IPS-15b (cell line): ENCODE results near the gene NOCT.

Source experiments
- H3K27me3 ChIP-seq: one replicate; pipeline ENCODE4 v1.6.1; 2013; ENCODE audit warnings: low read length; ENCODE audit not compliant: control insufficient read depth, insufficient read depth
- H3K36me3 ChIP-seq: one replicate; pipeline ENCODE4 v1.6.1; 2013; ENCODE audit warnings: low read length; ENCODE audit not compliant: control insufficient read depth, insufficient read depth
- H3K4me1 ChIP-seq: one replicate; pipeline ENCODE4 v1.6.1; 2013; ENCODE audit warnings: mild to moderate bottlenecking, low read length; ENCODE audit not compliant: control insufficient read depth, insufficient read depth
- H3K4me3 ChIP-seq: one replicate; pipeline ENCODE4 v1.5.1; 2013; ENCODE audit warnings: low read depth, low read length
- H3K9ac ChIP-seq: one replicate; pipeline ENCODE4 v1.6.1; 2013; ENCODE audit warnings: low read depth, mild to moderate bottlenecking, low read length
- H3K9me3 ChIP-seq: one replicate; pipeline ENCODE4 v1.6.1; 2013; ENCODE audit warnings: mild to moderate bottlenecking, low read length; ENCODE audit not compliant: control insufficient read depth, insufficient read depth

NOCT gene

DNA sequence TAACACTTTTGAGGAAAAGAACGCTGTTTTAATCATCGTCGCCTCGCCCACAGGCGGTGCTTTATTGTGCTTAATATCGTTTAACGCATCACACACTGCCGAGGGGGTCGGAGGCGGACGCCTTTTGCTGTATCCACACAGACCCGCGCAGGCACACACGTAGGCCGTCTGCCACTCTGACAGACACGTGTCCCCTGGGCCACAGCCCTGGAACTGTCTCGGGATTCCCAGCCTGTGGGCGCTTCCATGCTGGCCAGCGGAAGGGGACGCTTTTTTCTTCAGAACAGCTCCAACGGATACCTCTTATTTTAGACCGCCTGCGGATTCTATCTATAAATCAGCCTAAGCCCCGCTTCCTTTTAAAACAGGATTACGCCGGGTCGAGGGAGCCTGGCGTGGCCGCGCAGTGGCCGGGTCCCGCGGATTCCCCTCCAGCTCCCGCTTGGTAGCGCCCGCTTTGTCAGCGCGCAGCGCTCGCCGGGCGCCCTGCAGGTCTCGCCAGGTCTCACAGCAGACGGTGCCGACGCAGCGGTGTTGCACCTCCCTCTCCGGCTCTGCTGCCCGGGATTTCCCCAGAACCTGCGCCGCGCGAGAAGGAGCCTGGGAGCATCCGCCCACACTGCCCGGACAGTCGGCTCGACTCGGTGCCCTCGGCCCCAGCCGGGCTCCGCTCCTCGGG, at the start of gene NOCT:
NOCT (plus strand) TSS at position 513 of the 679 bp plus-strand sequence. CDS start 201 bp downstream, outside the sequence.
- Histone ChIP-seq H3K36me3 (no peaks in the 10 kb centered on the region), H3K9ac (peak within 1 kb of the TSS; percentile 95), H3K4me1 (peaks cover 35% of the 10 kb centered on the region), H3K4me3 (peak within 1 kb of the TSS; percentile 80), H3K9me3 (no peaks in the 10 kb centered on the region), H3K27me3 (no peaks in the 10 kb centered on the region)

GRCh38 chr4:138967313-138967712, 48.3 kb upstream of the NOCT start:
- Histone ChIP-seq H3K36me3 (no peaks in the 10 kb centered on the region), H3K4me3 (no peak overlapping the region), H3K4me1 (no peaks in the 10 kb centered on the region), H3K9ac (no peak overlapping the region), H3K27me3 (no peaks in the 10 kb centered on the region), H3K9me3 (no peaks in the 10 kb centered on the region)

DNA sequence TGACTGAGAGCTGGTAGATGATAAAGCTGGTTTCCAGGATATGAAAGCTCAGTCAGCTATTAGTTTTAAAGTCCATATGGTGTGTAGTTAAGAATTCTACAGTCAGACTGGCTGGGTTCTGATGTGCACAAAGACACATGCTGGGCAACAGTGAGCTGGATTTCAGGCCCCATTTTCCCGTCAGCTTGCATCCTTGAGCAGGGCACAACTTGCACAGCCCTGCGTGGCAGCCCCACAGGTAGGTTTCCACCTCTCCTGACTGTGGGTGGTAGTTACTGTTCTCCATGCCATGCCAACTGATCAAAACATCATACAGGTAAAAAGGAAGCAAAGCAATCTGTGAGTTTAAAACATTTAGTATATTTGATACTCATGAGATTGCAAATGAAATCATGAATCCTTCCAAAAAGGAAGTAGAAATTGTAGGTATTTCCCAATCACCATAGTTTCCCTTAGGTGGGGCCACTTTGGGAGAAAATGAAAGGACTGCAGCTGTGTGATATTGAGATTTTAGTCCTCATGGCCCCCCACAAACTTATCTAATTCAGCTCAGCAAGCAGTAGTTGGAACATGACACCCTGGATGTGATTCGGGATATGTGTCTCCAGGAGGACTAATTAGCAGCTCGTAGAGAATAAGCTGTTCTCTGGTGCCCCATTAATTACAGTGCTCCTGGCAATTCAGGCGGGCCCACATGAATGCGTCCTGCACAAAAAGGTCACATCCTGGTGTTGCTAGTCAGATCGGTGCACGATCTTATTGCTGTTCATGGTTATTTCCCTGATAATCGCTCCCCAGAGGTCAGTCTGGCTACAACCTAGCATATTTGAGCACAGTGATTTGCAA, 42.4 kb upstream of the NOCT start:
- H3K9me3 ChIP-seq, result no peaks in the 10 kb centered on the region
- H3K9ac ChIP-seq, result no peak overlapping the region
- H3K4me1 ChIP-seq, result peaks cover 23% of the 10 kb centered on the region

GRCh38 chr4:138975225-138975624, 40.4 kb upstream of the NOCT start:
- H3K27me3 ChIP-seq, result no peaks in the 10 kb centered on the region
- H3K9ac ChIP-seq, result no peak overlapping the region

More for the DNA sequence above, 42.4 kb upstream of the NOCT start:
- H3K36me3 ChIP-seq, result no peaks in the 10 kb centered on the region
- H3K4me3 ChIP-seq, result no peak overlapping the region
- no peaks in the 10 kb centered on the region for H3K27me3 ChIP-seq

GRCh38 chr4:138976526-138976925, 39.1 kb upstream of the NOCT start:
- Histone ChIP-seq H3K4me3 (no peak overlapping the region), H3K36me3 (no peaks in the 10 kb centered on the region), H3K9ac (no peak overlapping the region), H3K27me3 (no peaks in the 10 kb centered on the region), H3K4me1 (peaks cover 29% of the 10 kb centered on the region), H3K9me3 (no peaks in the 10 kb centered on the region)

More at GRCh38 chr4:138975225-138975624, 40.4 kb upstream of the NOCT start:
- Histone ChIP-seq H3K36me3 (no peaks in the 10 kb centered on the region), H3K4me3 (peak overlapping the region; percentile 20), H3K4me1 (peaks cover 29% of the 10 kb centered on the region), H3K9me3 (no peaks in the 10 kb centered on the region)

GRCh38 chr4:138977524-138977923, 38.1 kb upstream of the NOCT start:
- Histone ChIP-seq H3K36me3 (no peaks in the 10 kb centered on the region), H3K27me3 (no peaks in the 10 kb centered on the region), H3K4me3 (no peak overlapping the region), H3K9me3 (no peaks in the 10 kb centered on the region), H3K9ac (no peak overlapping the region), H3K4me1 (peaks cover 29% of the 10 kb centered on the region)

- Histone ChIP-seq H3K4me1 (peaks cover 28% of the 10 kb centered on the region), H3K9ac (no peak overlapping the region), H3K27me3 (no peaks in the 10 kb centered on the region), H3K36me3 (no peaks in the 10 kb centered on the region), H3K9me3 (no peaks in the 10 kb centered on the region), H3K4me3 (no peak overlapping the region)
Measured at GRCh38 chr4:138978028-138978585, 37.5 kb upstream of the NOCT start.

- Histone ChIP-seq H3K36me3 (no peaks in the 10 kb centered on the region), H3K4me1 (peaks cover 23% of the 10 kb centered on the region), H3K4me3 (no peak overlapping the region), H3K9me3 (no peaks in the 10 kb centered on the region), H3K27me3 (no peaks in the 10 kb centered on the region), H3K9ac (no peak overlapping the region)
Measured at GRCh38 chr4:138978600-138978999, 37.0 kb upstream of the NOCT start.

- Histone ChIP-seq H3K4me1 (peaks cover 15% of the 10 kb centered on the region), H3K36me3 (no peaks in the 10 kb centered on the region), H3K4me3 (no peak overlapping the region), H3K9ac (no peak overlapping the region), H3K27me3 (no peaks in the 10 kb centered on the region), H3K9me3 (no peaks in the 10 kb centered on the region)
Measured at GRCh38 chr4:138979742-138980141, 35.8 kb upstream of the NOCT start.

- H3K4me3 ChIP-seq, result no peak overlapping the region
- H3K9me3 ChIP-seq, result no peaks in the 10 kb centered on the region
- peaks cover 15% of the 10 kb centered on the region for H3K4me1 ChIP-seq
- H3K9ac ChIP-seq, result no peak overlapping the region
- H3K36me3 ChIP-seq, result no peaks in the 10 kb centered on the region
- H3K27me3 ChIP-seq, result no peaks in the 10 kb centered on the region
Measured at GRCh38 chr4:138981930-138982390, 33.6 kb upstream of the NOCT start.

DNA sequence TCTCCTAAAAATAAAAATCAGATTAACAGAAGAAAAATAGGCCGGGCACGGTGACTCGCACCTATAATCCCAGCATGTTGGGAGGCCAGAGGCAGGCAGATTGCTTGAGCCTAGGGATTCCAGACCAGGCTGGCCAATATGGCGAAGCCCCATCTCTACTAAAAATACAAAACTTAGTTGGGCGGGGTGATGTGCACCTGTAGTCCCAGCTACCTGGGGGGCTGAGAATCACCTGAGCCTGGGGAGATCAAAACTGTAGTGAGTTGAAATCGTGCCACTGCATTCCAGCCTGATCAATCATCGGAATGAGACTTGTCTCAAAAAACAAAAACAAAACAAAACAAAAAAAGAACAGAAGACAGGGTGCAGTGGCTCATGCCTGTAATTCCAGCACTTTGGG, 32.8 kb upstream of the NOCT start:
- peaks cover 10% of the 10 kb centered on the region for H3K4me1 ChIP-seq
- H3K4me3 ChIP-seq, result no peak overlapping the region
- no peaks in the 10 kb centered on the region for H3K27me3 ChIP-seq
- no peaks in the 10 kb centered on the region for H3K36me3 ChIP-seq
- H3K9ac ChIP-seq, result no peak overlapping the region
- no peaks in the 10 kb centered on the region for H3K9me3 ChIP-seq
